ENCODE measurements around the gene TSEN15.

The TSEN15 gene

GRCh38 chr1:184068354-184068753, 16.8 kb downstream of the TSEN15 start:
- Histone ChIP-seq H3K36me3 (ENCODE audit: control insufficient read depth, low read length) (peaks cover 5% of the 10 kb centered on the region; the same call in 1 of the 2 replicates), H3F3A (ENCODE audit: control insufficient read depth, insufficient read depth) (no peaks in the 10 kb centered on the region), H3K9me2 (replicated peaks; ENCODE audit: control insufficient read depth, low read length) (no peaks in the 10 kb centered on the region), H4K20me1 (ENCODE audit: control insufficient read depth, insufficient read depth, low read depth, low read length) (no peaks in the 10 kb centered on the region), H3K79me2 (ENCODE audit: control insufficient read depth, low read length) (no peaks in the 10 kb centered on the region), H3K4me3 (ENCODE audit: low read length) (no peak overlapping the region), H3K4me2 (ENCODE audit: low read length) (no peak overlapping the region), H3K9me3 (ENCODE audit: control insufficient read depth, insufficient read depth, low read length) (no peaks in the 10 kb centered on the region), H3K4me1 (ENCODE audit: control insufficient read depth, low read length) (no peaks in the 10 kb centered on the region), H3K27me3 (ENCODE audit: control insufficient read depth, low read length) (no peaks in the 10 kb centered on the region), H3K27ac (ENCODE audit: low read depth, low read length) (no peak overlapping the region)
- TF ChIP-seq EZH2phosphoT487 (IDR thresholded peaks at IDR 0.05; ENCODE audit: borderline replicate concordance, low read length) (no peak), CTCF (IDR thresholded peaks at IDR 0.05; ENCODE audit: low read depth, low read length, poor library complexity, severe bottlenecking) (no peak)

- Histone ChIP-seq H3K27me3 (ENCODE audit: control insufficient read depth, low read length) (no peaks in the 10 kb centered on the region), H4K20me1 (ENCODE audit: control insufficient read depth, insufficient read depth, low read depth, low read length) (no peaks in the 10 kb centered on the region), H3K79me2 (ENCODE audit: control insufficient read depth, low read length) (no peaks in the 10 kb centered on the region), H3K4me1 (ENCODE audit: control insufficient read depth, low read length) (no peaks in the 10 kb centered on the region), H3K4me2 (ENCODE audit: low read length) (no peak overlapping the region), H3F3A (ENCODE audit: control insufficient read depth, insufficient read depth) (no peaks in the 10 kb centered on the region), H3K27ac (ENCODE audit: low read depth, low read length) (no peak overlapping the region), H3K36me3 (ENCODE audit: control insufficient read depth, low read length) (peaks cover 2% of the 10 kb centered on the region; the same call in 1 of the 2 replicates), H3K4me3 (ENCODE audit: low read length) (no peak overlapping the region), H3K9me2 (replicated peaks; ENCODE audit: control insufficient read depth, low read length) (no peaks in the 10 kb centered on the region), H3K9me3 (ENCODE audit: control insufficient read depth, insufficient read depth, low read length) (no peaks in the 10 kb centered on the region)
- TF ChIP-seq CTCF (IDR thresholded peaks at IDR 0.05; ENCODE audit: low read depth, low read length, poor library complexity, severe bottlenecking) (no peak), EZH2phosphoT487 (IDR thresholded peaks at IDR 0.05; ENCODE audit: borderline replicate concordance, low read length) (no peak)
Measured at GRCh38 chr1:184069675-184070074, 18.1 kb downstream of the TSEN15 start.

GRCh38 chr1:184072376-184072775, 20.8 kb downstream of the TSEN15 start:
- H3K9me2 ChIP-seq (replicated peaks; ENCODE audit: control insufficient read depth, low read length) = no peaks in the 10 kb centered on the region
- H3K9me3 ChIP-seq (ENCODE audit: control insufficient read depth, insufficient read depth, low read length) = no peaks in the 10 kb centered on the region
- H3F3A ChIP-seq (ENCODE audit: control insufficient read depth, insufficient read depth) = no peaks in the 10 kb centered on the region
- no peaks in the 10 kb centered on the region for H3K4me1 ChIP-seq (ENCODE audit: control insufficient read depth, low read length)
- no peak overlapping the region for H3K27ac ChIP-seq (ENCODE audit: low read depth, low read length)
- no peaks in the 10 kb centered on the region for H4K20me1 ChIP-seq (ENCODE audit: control insufficient read depth, insufficient read depth, low read depth, low read length)
- no peaks in the 10 kb centered on the region for H3K36me3 ChIP-seq (ENCODE audit: control insufficient read depth, low read length)
- H3K79me2 ChIP-seq (ENCODE audit: control insufficient read depth, low read length) = no peaks in the 10 kb centered on the region
- no peak overlapping the region for H3K4me2 ChIP-seq (ENCODE audit: low read length)
- H3K27me3 ChIP-seq (ENCODE audit: control insufficient read depth, low read length) = no peaks in the 10 kb centered on the region
- no peak for TF ChIP-seq CTCF (IDR thresholded peaks at IDR 0.05; ENCODE audit: low read depth, low read length, poor library complexity, severe bottlenecking)
- no peak for TF ChIP-seq EZH2phosphoT487 (IDR thresholded peaks at IDR 0.05; ENCODE audit: borderline replicate concordance, low read length)
- no peak overlapping the region for H3K4me3 ChIP-seq (ENCODE audit: low read length)

- Histone ChIP-seq H3K4me1 (ENCODE audit: control insufficient read depth, low read length) (no peaks in the 10 kb centered on the region), H3K36me3 (ENCODE audit: control insufficient read depth, low read length) (no peaks in the 10 kb centered on the region), H3K4me3 (ENCODE audit: low read length) (no peak overlapping the region), H3K9me2 (replicated peaks; ENCODE audit: control insufficient read depth, low read length) (no peaks in the 10 kb centered on the region), H3K4me2 (ENCODE audit: low read length) (no peak overlapping the region), H4K20me1 (ENCODE audit: control insufficient read depth, insufficient read depth, low read depth, low read length) (no peaks in the 10 kb centered on the region), H3F3A (ENCODE audit: control insufficient read depth, insufficient read depth) (no peaks in the 10 kb centered on the region), H3K9me3 (ENCODE audit: control insufficient read depth, insufficient read depth, low read length) (no peaks in the 10 kb centered on the region), H3K27me3 (ENCODE audit: control insufficient read depth, low read length) (no peaks in the 10 kb centered on the region), H3K27ac (ENCODE audit: low read depth, low read length) (no peak overlapping the region), H3K79me2 (ENCODE audit: control insufficient read depth, low read length) (no peaks in the 10 kb centered on the region)
- no peak for TF ChIP-seq CTCF (IDR thresholded peaks at IDR 0.05; ENCODE audit: low read depth, low read length, poor library complexity, severe bottlenecking)
- TF ChIP-seq EZH2phosphoT487 (IDR thresholded peaks at IDR 0.05; ENCODE audit: borderline replicate concordance, low read length) = no peak
Measured at GRCh38 chr1:184074383-184074782, 22.9 kb downstream of the TSEN15 start.
